K562 treated with DMSO at 1 percent for 24 hours (cell line): ENCODE data around the gene RHOXF1. TPM values are rescaled to one million over a fixed set of nuclear protein-coding genes. Genes with fewer than 3 reads are reported as not detected.

Source experiments
- total RNA-seq: library from RNA; unstranded; fragments of 300-600 nt; gene quantifications from 2 replicates; pipeline ENCODE4 v1.2.3, GENCODE V29; 2022; ENCODE audit warnings: low read depth; ENCODE audit not compliant: insufficient read depth

Gene RHOXF1
- not detected in 2 replicates for total RNA-seq

GRCh38 chrX:120115438-120115963 lies at the start of gene RHOXF1:
Gene RHOXF1, minus strand, starts transcription at chrX:120115913. Its CDS starts 51 bp downstream, at chrX:120115862.

GRCh38 chrX:120158313-120158712 lies 42.6 kb upstream of the RHOXF1 start, which contains the start of gene RHOXF2:
Gene RHOXF2, plus strand, starts transcription at chrX:120158613. Its CDS starts 138 bp downstream, at chrX:120158751.

GRCh38 chrX:120077590-120077989 lies 38.1 kb downstream of the RHOXF1 start, which contains the start of gene RHOXF2B:
Gene RHOXF2B, minus strand, starts transcription at chrX:120077690. Its CDS starts 138 bp downstream, at chrX:120077552.

Other genes starting within 250 kb of the RHOXF1 start
- gene RNF113A, start 244.2 kb downstream of the RHOXF1 start, total RNA-seq: 56.5 and 57.4 TPM in 2 replicates
- 87.3 and 91.6 TPM in 2 replicates for gene NDUFA1, start 244.1 kb downstream of the RHOXF1 start, total RNA-seq
- not detected in 2 replicates for gene AKAP14, start 220.0 kb downstream of the RHOXF1 start, total RNA-seq
- gene NKAP, start 172.2 kb downstream of the RHOXF1 start, total RNA-seq: 12.5 and 12.9 TPM in 2 replicates
- gene RHOXF2B, start 38.2 kb downstream of the RHOXF1 start, total RNA-seq: 4.8 TPM in 2 replicates
- 113 and 116 TPM in 2 replicates for gene RHOXF2, start 42.7 kb upstream of the RHOXF1 start, total RNA-seq
- 6.9 and 9.2 TPM in 2 replicates for gene ZBTB33, start 134.9 kb upstream of the RHOXF1 start, total RNA-seq
- gene TMEM255A, start 195.5 kb upstream of the RHOXF1 start, total RNA-seq: not detected in 2 replicates
- gene ATP1B4, start 246.2 kb upstream of the RHOXF1 start, total RNA-seq: not detected in 2 replicates